Kidney epithelial cell (primary cell): Measurements from ENCODE around the gene APEX2. TPM values are rescaled to one million over a fixed set of nuclear protein-coding genes. Genes with fewer than 3 reads are reported as not detected.
"Not testable (repeated sequence)": the region's sequence is repeated elsewhere in the genome, so short reads cannot be mapped to it uniquely, and the experiment has no call there.

Source experiments
- DNase-seq: peaks from one replicate; pipeline ENCODE4 v3.0.0-alpha.2; 2010; ENCODE audit warnings: low read depth
- H3K27me3 ChIP-seq: 2 replicates; pipeline ENCODE4 v1.6.0; 2011; ENCODE audit warnings: low read length; ENCODE audit not compliant: control insufficient read depth, insufficient read depth
- H3K36me3 ChIP-seq: 2 replicates; pipeline ENCODE4 v1.5.1; 2011; ENCODE audit warnings: low read length; ENCODE audit not compliant: control insufficient read depth, insufficient read depth
- H3K4me3 ChIP-seq: 2 replicates; pipeline ENCODE4 v1.5.1; 2011; ENCODE audit warnings: low read depth, mild to moderate bottlenecking, control low read depth, low read length
- CTCF ChIP-seq: IDR thresholded peaks from 2 replicates; pipeline ENCODE4 v1.5.1; 2011; ENCODE audit warnings: mild to moderate bottlenecking, moderate library complexity, low read length, control low read depth, inconsistent platforms; ENCODE audit not compliant: insufficient read depth, poor library complexity, severe bottlenecking
- total RNA-seq: library from RNA; depleted of rRNA; stranded (reverse); fragments of >200 nt; gene quantifications from 2 replicates; pipeline ENCODE4 v1.2.3, GENCODE V29; 2015

APEX2 gene
- total RNA-seq, 1 donor from 2014 or later, result 15.1 TPM

GRCh38 chrX:55039471-55039870 lies 39.3 kb downstream of the APEX2 start:
- DNase-seq, result no peak
- Histone ChIP-seq H3K36me3 (no peaks in the 10 kb centered on the region), H3K4me3 (no peak overlapping the region), H3K27me3 (no peaks in the 10 kb centered on the region)
- no peak for TF ChIP-seq CTCF

GRCh38 chrX:55041514-55041913 lies 41.4 kb downstream of the APEX2 start:
- DNase-seq, result no peak
- Histone ChIP-seq H3K4me3 (no peak overlapping the region), H3K36me3 (no peaks in the 10 kb centered on the region), H3K27me3 (no peaks in the 10 kb centered on the region)
- no peak for TF ChIP-seq CTCF

GRCh38 chrX:55050599-55050998 lies 50.4 kb downstream of the APEX2 start:
- not testable (repeated sequence) for H3K4me3 ChIP-seq, H3K27me3 ChIP-seq, DNase-seq, H3K36me3 ChIP-seq

GRCh38 chrX:55056820-55057674 lies 56.9 kb downstream of the APEX2 start:
- H3K36me3 ChIP-seq, result no peaks in the 10 kb centered on the region
- DNase-seq, result no peak
- no peak for TF ChIP-seq CTCF
- H3K27me3 ChIP-seq, result no peaks in the 10 kb centered on the region
- no peak overlapping the region for H3K4me3 ChIP-seq

GRCh38 chrX:55057675-55058249 lies 57.6 kb downstream of the APEX2 start:
- Histone ChIP-seq H3K27me3 (no peaks in the 10 kb centered on the region), H3K4me3 (no peak overlapping the region), H3K36me3 (no peaks in the 10 kb centered on the region)
- DNase-seq, result no peak
- peak; percentile 66 for TF ChIP-seq CTCF

Other genes with a start within 250 kb of the APEX2 start
- gene ITIH6, start 202.1 kb upstream of the APEX2 start, total RNA-seq, result not detected in 2 replicates
- 195 and 200 TPM in 2 replicates for gene MAGED2, start 192.6 kb upstream of the APEX2 start, total RNA-seq
- 17.1 and 19.7 TPM in 2 replicates for gene TRO, start 79.5 kb upstream of the APEX2 start, total RNA-seq
- gene PFKFB1, start 6.2 kb upstream of the APEX2 start, total RNA-seq, result 0.14 TPM in 1 of 2 replicates, not detected in the other
- not detected in 2 replicates for gene ALAS2, start 30.6 kb downstream of the APEX2 start, total RNA-seq
- not detected in 2 replicates for gene PAGE2B, start 74.7 kb downstream of the APEX2 start, total RNA-seq
- not detected in 2 replicates for gene PAGE2, start 88.7 kb downstream of the APEX2 start, total RNA-seq
- not detected in 2 replicates for gene PAGE5, start 220.0 kb downstream of the APEX2 start, total RNA-seq